ENCODE measurements around the gene ABCG8.

The ABCG8 gene
- 0 reads per million in 3 donors for total RNA-seq

GRCh38 chr2:43838560-43839267 lies at the start of gene ABCG8, which contains the start of gene ABCG5:
Gene ABCG8 (plus strand): TSS chr2:43838971. CDS start chr2:43839054, 83 bp downstream.
Gene ABCG5 (minus strand): TSS chr2:43838839. CDS start chr2:43838679, 160 bp downstream.
- no peak within 1 kb of the TSS for H3K27ac ChIP-seq (ENCODE audit: insufficient read depth, low read length, poor library complexity, severe bottlenecking)
- peaks cover 3% of the 10 kb centered on the region for H3K27me3 ChIP-seq (replicated peaks; ENCODE audit: control insufficient read depth, insufficient read depth, low read length, poor library complexity, severe bottlenecking)
- no peaks in the 10 kb centered on the region for H3K4me1 ChIP-seq (ENCODE audit: control insufficient read depth, insufficient read depth, low read length, poor library complexity, severe bottlenecking)
- no peak within 1 kb of the TSS for H3K4me3 ChIP-seq (ENCODE audit: insufficient read depth, low read depth, low read length, poor library complexity, severe bottlenecking)
- no peaks in the 10 kb centered on the region for H3K36me3 ChIP-seq (ENCODE audit: control insufficient read depth, insufficient read depth, low read length)
- no peak for DNase-seq
- no peaks in the 10 kb centered on the region for H3K9me3 ChIP-seq (ENCODE audit: control insufficient read depth, low read length)

DNA sequence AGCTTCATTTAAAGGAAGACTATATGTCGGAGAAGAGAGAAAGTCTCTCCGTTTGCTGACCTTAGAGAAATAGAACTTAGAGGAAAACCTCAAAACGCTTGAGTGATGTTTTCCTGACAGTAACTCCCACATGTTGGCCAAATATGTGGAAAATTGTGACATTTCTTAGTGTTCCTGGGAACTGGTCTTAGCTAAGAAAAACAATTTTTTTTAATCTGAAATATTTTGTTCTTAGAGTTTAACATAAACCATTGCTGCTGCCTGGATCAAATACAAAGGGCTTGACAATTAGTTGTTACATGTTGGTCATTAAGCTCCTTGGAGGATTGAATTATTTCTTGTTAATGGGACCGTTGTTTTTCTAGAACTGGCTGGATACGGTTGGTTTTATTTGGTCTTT lies 48.6 kb upstream of the ABCG8 start:
- Histone ChIP-seq H3K9me3 (ENCODE audit: control insufficient read depth, low read length) (no peaks in the 10 kb centered on the region), H3K4me1 (ENCODE audit: control insufficient read depth, insufficient read depth, low read length, poor library complexity, severe bottlenecking) (no peaks in the 10 kb centered on the region), H3K36me3 (ENCODE audit: control insufficient read depth, insufficient read depth, low read length) (no peaks in the 10 kb centered on the region), H3K27ac (ENCODE audit: insufficient read depth, low read length, poor library complexity, severe bottlenecking) (no peak overlapping the region), H3K27me3 (replicated peaks; ENCODE audit: control insufficient read depth, insufficient read depth, low read length, poor library complexity, severe bottlenecking) (no peaks in the 10 kb centered on the region), H3K4me3 (ENCODE audit: insufficient read depth, low read depth, low read length, poor library complexity, severe bottlenecking) (no peak overlapping the region)
- no peak for DNase-seq

- no peak overlapping the region for H3K4me3 ChIP-seq (ENCODE audit: insufficient read depth, low read depth, low read length, poor library complexity, severe bottlenecking)
- no peak overlapping the region for H3K27ac ChIP-seq (ENCODE audit: insufficient read depth, low read length, poor library complexity, severe bottlenecking)
- H3K36me3 ChIP-seq (ENCODE audit: control insufficient read depth, insufficient read depth, low read length) = no peaks in the 10 kb centered on the region
- H3K27me3 ChIP-seq (replicated peaks; ENCODE audit: control insufficient read depth, insufficient read depth, low read length, poor library complexity, severe bottlenecking) = no peaks in the 10 kb centered on the region
- H3K4me1 ChIP-seq (ENCODE audit: control insufficient read depth, insufficient read depth, low read length, poor library complexity, severe bottlenecking) = no peaks in the 10 kb centered on the region
- no peak for DNase-seq
- no peaks in the 10 kb centered on the region for H3K9me3 ChIP-seq (ENCODE audit: control insufficient read depth, low read length)
Observed at GRCh38 chr2:43791035-43791765, 47.6 kb upstream of the ABCG8 start.

GRCh38 chr2:43792653-43793052 lies 46.1 kb upstream of the ABCG8 start:
- Histone ChIP-seq H3K4me1 (ENCODE audit: control insufficient read depth, insufficient read depth, low read length, poor library complexity, severe bottlenecking) (no peaks in the 10 kb centered on the region), H3K9me3 (ENCODE audit: control insufficient read depth, low read length) (no peaks in the 10 kb centered on the region), H3K27me3 (replicated peaks; ENCODE audit: control insufficient read depth, insufficient read depth, low read length, poor library complexity, severe bottlenecking) (no peaks in the 10 kb centered on the region), H3K27ac (ENCODE audit: insufficient read depth, low read length, poor library complexity, severe bottlenecking) (no peak overlapping the region), H3K36me3 (ENCODE audit: control insufficient read depth, insufficient read depth, low read length) (no peaks in the 10 kb centered on the region), H3K4me3 (ENCODE audit: insufficient read depth, low read depth, low read length, poor library complexity, severe bottlenecking) (no peak overlapping the region)
- DNase-seq = no peak

DNA sequence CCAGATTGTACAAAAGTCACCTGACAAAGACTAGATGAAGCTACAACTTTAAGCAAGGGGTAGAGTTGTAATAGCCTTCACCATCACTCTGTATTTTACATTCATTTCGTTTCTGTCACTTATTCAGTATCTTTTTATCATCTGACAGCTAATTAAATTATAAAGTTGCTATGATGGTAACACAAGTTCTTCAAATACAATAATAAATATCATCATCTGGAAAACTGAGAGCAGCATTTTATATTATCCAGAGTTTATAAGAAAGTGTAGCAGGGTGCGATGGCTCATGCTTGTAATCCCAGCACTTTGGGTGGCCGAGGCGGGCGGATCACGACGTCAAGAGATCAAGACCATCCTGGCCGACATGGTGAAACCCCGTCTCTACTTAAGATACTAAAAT lies 43.8 kb upstream of the ABCG8 start:
- H3K9me3 ChIP-seq (ENCODE audit: control insufficient read depth, low read length) = no peaks in the 10 kb centered on the region

GRCh38 chr2:43796206-43796605 lies 42.6 kb upstream of the ABCG8 start:
- Histone ChIP-seq H3K9me3 (ENCODE audit: control insufficient read depth, low read length) (no peaks in the 10 kb centered on the region), H3K27ac (ENCODE audit: insufficient read depth, low read length, poor library complexity, severe bottlenecking) (no peak overlapping the region), H3K27me3 (replicated peaks; ENCODE audit: control insufficient read depth, insufficient read depth, low read length, poor library complexity, severe bottlenecking) (no peaks in the 10 kb centered on the region), H3K4me1 (ENCODE audit: control insufficient read depth, insufficient read depth, low read length, poor library complexity, severe bottlenecking) (no peaks in the 10 kb centered on the region), H3K36me3 (ENCODE audit: control insufficient read depth, insufficient read depth, low read length) (no peaks in the 10 kb centered on the region), H3K4me3 (ENCODE audit: insufficient read depth, low read depth, low read length, poor library complexity, severe bottlenecking) (no peak overlapping the region)
- DNase-seq = no peak

More for the DNA sequence above, 43.8 kb upstream of the ABCG8 start:
- DNase-seq = no peak
- Histone ChIP-seq H3K27ac (ENCODE audit: insufficient read depth, low read length, poor library complexity, severe bottlenecking) (no peak overlapping the region), H3K4me1 (ENCODE audit: control insufficient read depth, insufficient read depth, low read length, poor library complexity, severe bottlenecking) (no peaks in the 10 kb centered on the region), H3K4me3 (ENCODE audit: insufficient read depth, low read depth, low read length, poor library complexity, severe bottlenecking) (no peak overlapping the region), H3K36me3 (ENCODE audit: control insufficient read depth, insufficient read depth, low read length) (no peaks in the 10 kb centered on the region), H3K27me3 (replicated peaks; ENCODE audit: control insufficient read depth, insufficient read depth, low read length, poor library complexity, severe bottlenecking) (no peaks in the 10 kb centered on the region)

DNA sequence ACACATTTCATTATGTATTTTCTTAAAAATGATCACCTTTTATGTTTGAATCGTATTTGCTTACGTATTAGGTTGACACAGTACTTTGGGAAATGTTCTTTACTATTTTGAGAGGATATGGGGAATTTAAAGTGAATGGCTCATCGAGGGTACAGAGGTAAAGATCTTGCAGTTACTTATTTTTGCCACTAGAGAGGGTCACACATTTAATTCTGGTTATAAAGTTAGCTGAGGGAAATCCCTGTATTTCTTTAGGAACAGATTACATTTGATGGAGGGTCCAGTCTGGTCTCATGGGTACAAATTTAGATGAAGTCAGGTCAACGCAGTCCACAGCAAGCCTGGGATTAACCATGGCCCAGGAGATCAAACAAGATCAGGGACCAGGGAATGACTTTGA lies 40.5 kb upstream of the ABCG8 start:
- H3K27me3 ChIP-seq (replicated peaks; ENCODE audit: control insufficient read depth, insufficient read depth, low read length, poor library complexity, severe bottlenecking) = no peaks in the 10 kb centered on the region
- H3K4me3 ChIP-seq (ENCODE audit: insufficient read depth, low read depth, low read length, poor library complexity, severe bottlenecking) = no peak overlapping the region
- no peaks in the 10 kb centered on the region for H3K4me1 ChIP-seq (ENCODE audit: control insufficient read depth, insufficient read depth, low read length, poor library complexity, severe bottlenecking)
- H3K9me3 ChIP-seq (ENCODE audit: control insufficient read depth, low read length) = no peaks in the 10 kb centered on the region
- no peak for DNase-seq
- no peak overlapping the region for H3K27ac ChIP-seq (ENCODE audit: insufficient read depth, low read length, poor library complexity, severe bottlenecking)
- no peaks in the 10 kb centered on the region for H3K36me3 ChIP-seq (ENCODE audit: control insufficient read depth, insufficient read depth, low read length)

GRCh38 chr2:43800894-43801293 lies 37.9 kb upstream of the ABCG8 start:
- no peak overlapping the region for H3K27ac ChIP-seq (ENCODE audit: insufficient read depth, low read length, poor library complexity, severe bottlenecking)
- no peaks in the 10 kb centered on the region for H3K9me3 ChIP-seq (ENCODE audit: control insufficient read depth, low read length)
- no peaks in the 10 kb centered on the region for H3K36me3 ChIP-seq (ENCODE audit: control insufficient read depth, insufficient read depth, low read length)
- H3K4me1 ChIP-seq (ENCODE audit: control insufficient read depth, insufficient read depth, low read length, poor library complexity, severe bottlenecking) = no peaks in the 10 kb centered on the region
- no peak for DNase-seq
- no peaks in the 10 kb centered on the region for H3K27me3 ChIP-seq (replicated peaks; ENCODE audit: control insufficient read depth, insufficient read depth, low read length, poor library complexity, severe bottlenecking)
- H3K4me3 ChIP-seq (ENCODE audit: insufficient read depth, low read depth, low read length, poor library complexity, severe bottlenecking) = no peak overlapping the region

DNA sequence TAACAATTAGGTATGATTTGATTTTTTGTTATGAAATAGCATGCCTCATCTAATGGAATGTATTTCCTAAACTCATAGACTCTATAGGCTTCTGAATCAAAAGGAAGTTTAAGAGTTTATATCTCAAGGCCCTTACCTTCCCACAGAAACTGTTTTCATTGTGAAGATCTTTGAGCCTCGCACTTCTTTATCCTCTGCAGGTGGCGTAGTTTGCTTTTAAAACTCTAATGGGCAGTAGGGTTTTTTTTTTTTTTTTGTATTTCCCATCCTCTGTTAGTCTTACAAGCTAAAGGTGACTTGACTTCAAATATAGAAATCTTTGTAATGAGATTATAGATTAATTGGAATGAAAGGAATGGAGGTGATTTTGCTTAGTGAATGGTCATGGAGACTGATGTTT lies 36.6 kb upstream of the ABCG8 start:
- H3K4me1 ChIP-seq (ENCODE audit: control insufficient read depth, insufficient read depth, low read length, poor library complexity, severe bottlenecking) = no peaks in the 10 kb centered on the region
- H3K27ac ChIP-seq (ENCODE audit: insufficient read depth, low read length, poor library complexity, severe bottlenecking) = no peak overlapping the region
- no peaks in the 10 kb centered on the region for H3K9me3 ChIP-seq (ENCODE audit: control insufficient read depth, low read length)
- no peaks in the 10 kb centered on the region for H3K27me3 ChIP-seq (replicated peaks; ENCODE audit: control insufficient read depth, insufficient read depth, low read length, poor library complexity, severe bottlenecking)
- H3K36me3 ChIP-seq (ENCODE audit: control insufficient read depth, insufficient read depth, low read length) = no peaks in the 10 kb centered on the region
- DNase-seq = no peak
- no peak overlapping the region for H3K4me3 ChIP-seq (ENCODE audit: insufficient read depth, low read depth, low read length, poor library complexity, severe bottlenecking)

DNA sequence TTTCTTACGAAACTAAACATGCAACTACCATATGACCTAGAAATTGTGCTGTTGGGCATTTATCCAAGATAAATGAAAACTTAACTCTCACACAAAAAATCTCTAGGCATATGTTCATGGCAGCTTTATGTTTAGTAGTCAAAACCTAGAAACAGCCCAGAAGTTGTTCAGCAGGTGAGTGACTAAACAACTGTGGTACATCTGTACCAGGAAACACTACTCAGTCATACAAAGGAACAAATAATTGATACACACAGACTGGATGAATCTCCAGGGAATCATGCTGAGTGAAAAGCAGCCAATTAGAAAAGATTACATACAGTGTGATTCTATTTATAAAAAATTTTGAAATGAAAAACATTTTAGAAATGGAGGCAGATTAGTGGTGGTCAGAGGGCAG lies 35.7 kb upstream of the ABCG8 start:
- Histone ChIP-seq H3K9me3 (ENCODE audit: control insufficient read depth, low read length) (no peaks in the 10 kb centered on the region), H3K4me3 (ENCODE audit: insufficient read depth, low read depth, low read length, poor library complexity, severe bottlenecking) (no peak overlapping the region), H3K27ac (ENCODE audit: insufficient read depth, low read length, poor library complexity, severe bottlenecking) (no peak overlapping the region), H3K36me3 (ENCODE audit: control insufficient read depth, insufficient read depth, low read length) (no peaks in the 10 kb centered on the region), H3K4me1 (ENCODE audit: control insufficient read depth, insufficient read depth, low read length, poor library complexity, severe bottlenecking) (no peaks in the 10 kb centered on the region), H3K27me3 (replicated peaks; ENCODE audit: control insufficient read depth, insufficient read depth, low read length, poor library complexity, severe bottlenecking) (no peaks in the 10 kb centered on the region)
- no peak for DNase-seq

Measured in effector memory CD4-positive, alpha-beta T cell (primary cell).